C4-2B (cell line): ENCODE results near the gene VAMP4.

Experiments
- ZFX ChIP-seq: fragments of 450-650 bp; IDR thresholded peaks from 2 replicates; pipeline ENCODE4 v1.6.1; 2017
- TF ChIP-seq, protein P1 (sequence below): fragments of 450-650 bp; conservative IDR thresholded peaks from 2 replicates; pipeline ENCODE4 v1.5.1; 2017; ENCODE audit warnings: mild to moderate bottlenecking

DNA sequence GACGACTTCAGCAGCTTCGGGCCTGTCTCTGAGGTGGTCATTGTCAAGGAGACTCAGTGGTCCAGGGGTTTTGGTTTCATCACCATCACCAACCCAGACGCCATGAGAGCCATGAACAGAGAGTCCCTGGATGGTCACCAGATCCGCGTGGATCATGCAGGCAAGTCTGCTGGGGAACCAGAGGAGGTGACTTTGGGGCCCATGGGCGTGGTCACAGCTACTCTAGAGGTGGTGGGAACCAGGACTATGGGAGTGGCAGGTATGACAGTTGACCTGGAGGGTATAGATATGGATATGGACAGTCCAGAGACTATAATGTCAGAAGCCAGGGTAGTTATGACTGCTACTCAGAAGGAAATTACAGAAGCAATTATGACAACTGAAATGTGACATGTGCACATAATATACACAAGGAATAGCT lies 20.3 kb upstream of the VAMP4 start:
- TF ChIP-seq, protein P1, sequence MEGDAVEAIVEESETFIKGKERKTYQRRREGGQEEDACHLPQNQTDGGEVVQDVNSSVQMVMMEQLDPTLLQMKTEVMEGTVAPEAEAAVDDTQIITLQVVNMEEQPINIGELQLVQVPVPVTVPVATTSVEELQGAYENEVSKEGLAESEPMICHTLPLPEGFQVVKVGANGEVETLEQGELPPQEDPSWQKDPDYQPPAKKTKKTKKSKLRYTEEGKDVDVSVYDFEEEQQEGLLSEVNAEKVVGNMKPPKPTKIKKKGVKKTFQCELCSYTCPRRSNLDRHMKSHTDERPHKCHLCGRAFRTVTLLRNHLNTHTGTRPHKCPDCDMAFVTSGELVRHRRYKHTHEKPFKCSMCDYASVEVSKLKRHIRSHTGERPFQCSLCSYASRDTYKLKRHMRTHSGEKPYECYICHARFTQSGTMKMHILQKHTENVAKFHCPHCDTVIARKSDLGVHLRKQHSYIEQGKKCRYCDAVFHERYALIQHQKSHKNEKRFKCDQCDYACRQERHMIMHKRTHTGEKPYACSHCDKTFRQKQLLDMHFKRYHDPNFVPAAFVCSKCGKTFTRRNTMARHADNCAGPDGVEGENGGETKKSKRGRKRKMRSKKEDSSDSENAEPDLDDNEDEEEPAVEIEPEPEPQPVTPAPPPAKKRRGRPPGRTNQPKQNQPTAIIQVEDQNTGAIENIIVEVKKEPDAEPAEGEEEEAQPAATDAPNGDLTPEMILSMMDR, result no peak
- TF ChIP-seq ZFX, result no peak
